GM18508 (cell line): Measurements from ENCODE around the gene LRRTM4.

ENCODE experiments used
- ATAC-seq: cut with Tn5 transposase; IDR thresholded peaks from one replicate; pipeline ENCODE4 v1.9.1; 2021; ENCODE audit warnings: moderate number of reproducible peaks; ENCODE audit not compliant: insufficient read depth, unreplicated experiment

LRRTM4 gene

GRCh38 chr2:77521931-77522470 lies at the start of gene LRRTM4:
TSS of gene LRRTM4 (minus strand) at chr2:77522376.
- no peak for ATAC-seq

- no peak for ATAC-seq
These were observed 49.4 kb upstream of the LRRTM4 start for GRCh38 chr2:77571545-77571944.

GRCh38 chr2:77567723-77568122 lies 45.5 kb upstream of the LRRTM4 start:
- ATAC-seq: no peak

- no peak for ATAC-seq
These were observed 44.4 kb upstream of the LRRTM4 start for GRCh38 chr2:77566582-77566981.

- no peak for ATAC-seq
These were observed 44.0 kb upstream of the LRRTM4 start for GRCh38 chr2:77566131-77566530.

GRCh38 chr2:77552956-77553355 lies 30.8 kb upstream of the LRRTM4 start:
- no peak for ATAC-seq

GRCh38 chr2:77538031-77538430 lies 15.9 kb upstream of the LRRTM4 start:
- ATAC-seq: no peak

GRCh38 chr2:77522888-77523287 lies 712 bp upstream of the LRRTM4 start:
- no peak for ATAC-seq

- no peak for ATAC-seq
These were observed 656 bp downstream of the LRRTM4 start for GRCh38 chr2:77521548-77521891.

GRCh38 chr2:77520641-77521547 lies 1.3 kb downstream of the LRRTM4 start:
- ATAC-seq: no peak

- no peak for ATAC-seq
These were observed 2.2 kb downstream of the LRRTM4 start for GRCh38 chr2:77519888-77520506.

GRCh38 chr2:77519164-77519887 lies 2.9 kb downstream of the LRRTM4 start:
- ATAC-seq: no peak

- no peak for ATAC-seq
These were observed 3.9 kb downstream of the LRRTM4 start for GRCh38 chr2:77518311-77518710.

GRCh38 chr2:77513191-77513590 lies 9.0 kb downstream of the LRRTM4 start:
- ATAC-seq: no peak

GRCh38 chr2:77512507-77512906 lies 9.7 kb downstream of the LRRTM4 start:
- ATAC-seq: no peak

GRCh38 chr2:77508511-77508910 lies 13.7 kb downstream of the LRRTM4 start:
- ATAC-seq: no peak

GRCh38 chr2:77507657-77508056 lies 14.5 kb downstream of the LRRTM4 start:
- ATAC-seq: no peak

GRCh38 chr2:77488141-77488540 lies 34.0 kb downstream of the LRRTM4 start:
- no peak for ATAC-seq

GRCh38 chr2:77487074-77487803 lies 34.9 kb downstream of the LRRTM4 start:
- no peak for ATAC-seq

- ATAC-seq: no peak
These were observed 38.1 kb downstream of the LRRTM4 start for GRCh38 chr2:77484026-77484425.
